Astrocyte of the spinal cord (primary cell): ENCODE measurements around the gene RASA2.

ENCODE experiments used
- DNase-seq: peaks from one replicate; pipeline ENCODE4 v3.0.0; 2011; ENCODE audit warnings: low read depth, low spot score
- H3K4me3 ChIP-seq: 2 replicates; pipeline ENCODE4 v1.5.1; 2011; ENCODE audit warnings: low read depth, mild to moderate bottlenecking, low read length, moderate library complexity
- in situ Hi-C: cut with HindIII; loops from 2 replicates; pipeline ENCODE4 v1.10.0; 2017; ENCODE audit warnings: low sequenced_read_pairs
- TF ChIP-seq, protein P1 (sequence below): IDR thresholded peaks from 2 replicates; pipeline ENCODE4 v1.5.1; 2012; ENCODE audit warnings: low read depth, mild to moderate bottlenecking, low read length, inconsistent platforms

The RASA2 gene

DNA sequence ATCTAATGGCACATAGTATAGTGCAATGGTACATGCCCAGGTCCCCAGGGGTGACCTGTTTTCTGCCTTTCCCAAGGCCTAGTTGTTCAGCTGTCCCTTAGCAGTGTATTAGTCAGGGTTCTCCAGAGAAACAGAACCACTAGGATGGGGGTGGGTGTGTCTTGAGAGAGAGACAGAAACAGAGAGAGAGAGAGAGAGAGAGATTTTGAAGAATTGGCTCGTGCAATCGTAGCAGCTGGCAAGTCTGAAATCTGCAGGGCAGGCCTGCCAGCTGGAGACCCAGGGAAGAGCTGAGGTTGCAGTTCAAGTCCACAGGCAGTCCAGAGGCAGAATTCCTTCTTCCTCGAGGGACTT, 160.7 kb downstream of the RASA2 start:
- in situ Hi-C loops = no loop called here
- no peak for DNase-seq
- TF ChIP-seq, protein P1, sequence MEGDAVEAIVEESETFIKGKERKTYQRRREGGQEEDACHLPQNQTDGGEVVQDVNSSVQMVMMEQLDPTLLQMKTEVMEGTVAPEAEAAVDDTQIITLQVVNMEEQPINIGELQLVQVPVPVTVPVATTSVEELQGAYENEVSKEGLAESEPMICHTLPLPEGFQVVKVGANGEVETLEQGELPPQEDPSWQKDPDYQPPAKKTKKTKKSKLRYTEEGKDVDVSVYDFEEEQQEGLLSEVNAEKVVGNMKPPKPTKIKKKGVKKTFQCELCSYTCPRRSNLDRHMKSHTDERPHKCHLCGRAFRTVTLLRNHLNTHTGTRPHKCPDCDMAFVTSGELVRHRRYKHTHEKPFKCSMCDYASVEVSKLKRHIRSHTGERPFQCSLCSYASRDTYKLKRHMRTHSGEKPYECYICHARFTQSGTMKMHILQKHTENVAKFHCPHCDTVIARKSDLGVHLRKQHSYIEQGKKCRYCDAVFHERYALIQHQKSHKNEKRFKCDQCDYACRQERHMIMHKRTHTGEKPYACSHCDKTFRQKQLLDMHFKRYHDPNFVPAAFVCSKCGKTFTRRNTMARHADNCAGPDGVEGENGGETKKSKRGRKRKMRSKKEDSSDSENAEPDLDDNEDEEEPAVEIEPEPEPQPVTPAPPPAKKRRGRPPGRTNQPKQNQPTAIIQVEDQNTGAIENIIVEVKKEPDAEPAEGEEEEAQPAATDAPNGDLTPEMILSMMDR = no peak
- H3K4me3 ChIP-seq = no peak overlapping the region

DNA sequence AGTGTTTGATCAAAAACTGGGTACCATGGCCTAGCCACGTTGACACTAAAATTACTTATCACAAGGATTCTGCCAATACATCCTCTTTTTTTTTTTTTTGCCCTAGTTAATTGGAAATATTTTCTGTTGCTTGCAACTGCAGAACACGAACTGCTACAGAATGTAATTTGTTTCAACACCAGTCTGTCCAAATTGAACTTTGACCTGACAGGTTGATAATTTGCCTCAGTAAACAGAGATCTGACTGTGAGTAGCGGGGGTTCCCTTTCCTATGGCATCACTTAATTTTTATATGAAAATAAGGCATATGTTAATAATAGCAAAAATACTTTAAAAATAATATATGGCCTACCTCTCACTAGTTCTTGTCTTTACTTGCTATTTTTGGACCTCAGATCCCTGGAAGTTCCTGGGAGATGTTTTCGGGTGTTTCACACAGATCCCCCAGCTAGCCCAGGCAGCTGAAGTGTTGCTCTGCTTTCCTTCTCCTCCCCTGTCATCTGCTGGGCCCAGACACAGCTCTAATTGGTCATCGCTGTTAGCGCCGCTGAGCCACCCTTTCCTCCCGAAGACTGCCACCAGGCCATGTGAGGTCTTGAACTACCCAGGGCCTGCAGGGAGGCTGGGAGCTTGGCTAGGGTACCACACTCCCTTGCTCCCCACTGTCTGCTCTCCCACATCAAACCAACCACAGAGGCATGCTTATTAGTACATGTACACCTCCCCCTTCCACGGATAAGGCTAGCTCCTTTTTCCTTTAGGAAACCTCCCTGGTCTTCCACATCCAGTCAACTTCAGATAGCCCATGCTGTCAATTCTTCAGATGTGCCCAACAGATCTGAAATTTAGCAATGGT, 161.5 kb downstream of the RASA2 start:
- DNase-seq = peak; percentile 11
- no peak overlapping the region for H3K4me3 ChIP-seq
- in situ Hi-C loops = no loop called here
- TF ChIP-seq, protein P1 = no peak

DNA sequence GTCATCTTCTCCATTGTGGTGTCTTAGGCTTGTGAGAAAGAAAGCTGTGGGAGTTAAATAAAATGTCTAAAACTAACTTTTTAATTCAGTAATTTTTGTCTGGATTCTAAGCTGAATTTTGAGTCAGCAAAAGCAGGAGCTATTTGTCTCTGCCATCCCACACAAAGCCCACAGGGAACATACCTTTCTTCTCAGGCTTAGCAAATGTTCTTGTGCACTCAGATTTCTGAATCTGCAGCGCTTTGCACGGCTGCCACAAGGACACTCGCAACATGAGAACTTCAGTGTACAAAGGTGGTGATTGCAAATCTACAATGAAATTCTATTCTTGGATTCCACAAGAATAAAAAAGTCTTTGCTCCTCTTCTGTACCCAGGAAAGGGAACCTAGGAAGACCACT, 163.0 kb downstream of the RASA2 start:
- no peak overlapping the region for H3K4me3 ChIP-seq
- DNase-seq = no peak
- TF ChIP-seq, protein P1 = no peak
- in situ Hi-C loops = no loop called here

DNA sequence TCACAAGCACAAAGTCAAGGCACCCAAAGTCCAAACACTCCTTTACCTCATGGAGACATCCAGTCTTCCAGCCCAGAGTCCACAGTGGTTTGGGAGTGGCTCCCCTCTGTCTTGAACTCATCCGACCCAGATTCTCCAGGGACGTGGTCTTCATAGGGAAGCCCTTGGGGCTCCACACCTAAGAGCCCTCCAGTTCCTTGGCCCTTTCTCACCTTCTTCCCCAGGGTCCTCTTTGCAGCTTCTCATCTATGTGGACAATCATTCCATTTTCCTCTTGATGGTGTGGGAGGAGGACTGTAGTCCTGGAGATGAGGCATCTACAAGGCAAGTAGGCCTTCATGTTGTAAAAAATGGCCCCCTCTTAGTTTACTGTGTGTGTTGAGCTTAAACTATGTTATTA, 164.0 kb downstream of the RASA2 start:
- H3K4me3 ChIP-seq = no peak overlapping the region
- DNase-seq = no peak
- TF ChIP-seq, protein P1 = no peak
- in situ Hi-C loops = no loop called here

DNA sequence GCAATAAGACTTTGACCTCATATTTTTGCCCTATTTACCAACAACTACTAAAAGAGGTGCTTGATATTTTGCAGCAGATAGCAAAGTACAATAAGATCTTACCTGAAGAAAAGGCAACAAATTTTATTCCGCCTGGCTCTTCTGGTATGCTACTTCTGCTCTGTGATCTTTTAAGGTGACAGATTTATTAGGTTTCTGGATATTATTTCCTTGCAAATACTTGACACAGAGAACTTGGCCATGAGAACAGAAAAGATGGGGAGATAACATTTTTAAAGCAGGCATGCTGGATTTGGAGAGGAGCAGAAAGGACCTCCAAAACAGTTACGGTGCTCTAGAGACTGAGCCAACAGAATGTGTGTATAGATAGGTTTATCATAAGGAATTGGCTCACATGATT, 164.6 kb downstream of the RASA2 start:
- TF ChIP-seq, protein P1 = no peak
- in situ Hi-C loops = no loop called here

DNA sequence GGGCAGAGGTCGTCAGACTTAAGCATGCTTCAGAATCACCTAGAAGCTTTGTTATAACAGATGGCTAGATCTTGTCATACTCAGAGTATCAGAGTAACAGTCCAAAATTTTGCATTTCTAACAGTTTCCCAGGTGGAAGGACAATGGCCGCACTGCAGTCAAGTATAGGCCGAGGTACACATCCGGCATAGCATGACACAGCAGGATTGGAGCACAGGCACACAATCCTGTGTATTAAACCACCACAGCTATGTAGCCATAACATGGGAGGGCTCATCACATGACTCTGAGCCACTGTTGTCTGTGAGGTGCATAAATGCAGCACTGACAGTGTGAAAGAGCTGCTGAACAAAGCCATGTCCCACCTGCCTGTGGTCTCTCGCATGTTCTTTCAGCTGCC, 165.5 kb downstream of the RASA2 start:
- TF ChIP-seq, protein P1 = no peak
- in situ Hi-C loops = no loop called here
- no peak overlapping the region for H3K4me3 ChIP-seq
- no peak for DNase-seq

More for the DNA sequence above, 164.6 kb downstream of the RASA2 start:
- no peak for DNase-seq
- H3K4me3 ChIP-seq = no peak overlapping the region
